Measurements from ENCODE around the gene SAG. TPM values are rescaled to one million over a fixed set of nuclear protein-coding genes. Genes with fewer than 3 reads are reported as not detected.

The SAG gene
- total RNA-seq, 3 donors from 2014 or later: not detected

GRCh38 chr2:233353101-233353768, 45.6 kb downstream of the SAG start:
- H3K4me3 ChIP-seq: peak overlapping the region in 2 of 3 donors; percentile 73 to 90
- H3K9me3 ChIP-seq: no peaks in the 10 kb centered on the region
- intact Hi-C loops (cut with DNase I; ENCODE audit: low total_unique reads): loop anchor here (5.0 kb wide), 1 partner anchor 89 kb away; no protein-coding TSS in a partner anchor
- H3K27me3 ChIP-seq: no peaks in the 10 kb centered on the region
- peaks cover 0 to 7% of the 10 kb centered on the region in 2 donors for H3K4me1 ChIP-seq
- no peak for TF ChIP-seq CTCF (IDR thresholded peaks at IDR 0.05)
- no peak for TF ChIP-seq POLR2A (IDR thresholded peaks at IDR 0.05)
- TF ChIP-seq POLR2AphosphoS5 (IDR thresholded peaks at IDR 0.05): no peak
- H3K27ac ChIP-seq: peak overlapping the region; percentile 38 to 58
- no peak for DNase-seq (ENCODE audit: low spot score in 2 of 2)
- H3K36me3 ChIP-seq: no peaks in the 10 kb centered on the region

GRCh38 chr2:233353769-233354499, 46.3 kb downstream of the SAG start, which contains the start of gene DGKD:
DGKD (plus strand) TSS chr2:233354494; CDS start chr2:233354519, 25 bp downstream.
- peak within 1 kb of the TSS; percentile 60 to 90 (median 73) for H3K4me3 ChIP-seq
- peaks cover 0 to 7% of the 10 kb centered on the region in 2 donors for H3K4me1 ChIP-seq
- H3K27ac ChIP-seq: peak within 1 kb of the TSS; percentile 52 to 58
- no peaks in the 10 kb centered on the region for H3K36me3 ChIP-seq
- no peaks in the 10 kb centered on the region for H3K27me3 ChIP-seq
- intact Hi-C loops (cut with DNase I; ENCODE audit: low total_unique reads): loop anchor here (5.0 kb wide), 1 partner anchor 88 kb away; no protein-coding TSS in a partner anchor
- DNase-seq (ENCODE audit: low spot score in 2 of 2): peak in 1 of 2 donors; percentile 31
- TF ChIP-seq CTCF (IDR thresholded peaks at IDR 0.05) (no peak), POLR2A (IDR thresholded peaks at IDR 0.05) (no peak), POLR2AphosphoS5 (IDR thresholded peaks at IDR 0.05) (no peak)
- H3K9me3 ChIP-seq: no peaks in the 10 kb centered on the region

GRCh38 chr2:233354500-233354924, 46.9 kb downstream of the SAG start:
- no peak for DNase-seq (ENCODE audit: low spot score in 2 of 2)
- TF ChIP-seq POLR2AphosphoS5 (IDR thresholded peaks at IDR 0.05) (no peak), CTCF (IDR thresholded peaks at IDR 0.05) (no peak), POLR2A (IDR thresholded peaks at IDR 0.05) (no peak)
- Histone ChIP-seq H3K27ac (peak overlapping the region in 1 of 2 donors; percentile 52), H3K36me3 (no peaks in the 10 kb centered on the region), H3K27me3 (no peaks in the 10 kb centered on the region), H3K9me3 (no peaks in the 10 kb centered on the region), H3K4me1 (peaks cover 0 to 7% of the 10 kb centered on the region in 2 donors), H3K4me3 (peak overlapping the region; percentile 60 to 90 (median 73))
- intact Hi-C loops (cut with DNase I; ENCODE audit: low total_unique reads): loop anchor here (5.0 kb wide), 1 partner anchor 88 kb away; no protein-coding TSS in a partner anchor

- Histone ChIP-seq H3K4me3 (peak overlapping the region; percentile 60 to 90 (median 73)), H3K9me3 (no peaks in the 10 kb centered on the region), H3K4me1 (peaks cover 0 to 7% of the 10 kb centered on the region in 2 donors), H3K36me3 (no peaks in the 10 kb centered on the region), H3K27ac (peak overlapping the region in 1 of 2 donors; percentile 15), H3K27me3 (no peaks in the 10 kb centered on the region)
- intact Hi-C loops (cut with DNase I; ENCODE audit: low total_unique reads): loop anchor here (5.0 kb wide), 1 partner anchor 87 kb away; no protein-coding TSS in a partner anchor
- TF ChIP-seq CTCF (IDR thresholded peaks at IDR 0.05): no peak
- no peak for TF ChIP-seq POLR2A (IDR thresholded peaks at IDR 0.05)
- no peak for TF ChIP-seq POLR2AphosphoS5 (IDR thresholded peaks at IDR 0.05)
- peak; percentile 31 to 61 for DNase-seq (ENCODE audit: low spot score in 2 of 2)
Measured at GRCh38 chr2:233354971-233355574, 47.5 kb downstream of the SAG start.

Measured in breast epithelium (tissue), 4 donors.